B cell (primary cell): ENCODE measurements around the gene TALDO1. TPM values are rescaled to one million over a fixed set of nuclear protein-coding genes. Genes with fewer than 3 reads are reported as not detected.

Source experiments
- ATAC-seq: fragments of 200-7000 bp; cut with Tn5 transposase; one replicate; pipeline ENCODE4 v1.10.0; 2021; ENCODE audit warnings: low read depth, mild to moderate bottlenecking, moderate number of reproducible peaks, moderate library complexity
- CTCF ChIA-PET: fragments of 350-600 bp; sonication (Branson Sonifier 250); formaldehyde crosslinking; loops from one replicate; lab custom pipeline; 2021; ENCODE audit warnings: antibody characterized with exemption, inconsistent platforms; lab: Charles Lee
- POLR2A ChIA-PET: fragments of 350-600 bp; sonication (Branson Sonifier 250); formaldehyde crosslinking; loops from one replicate; lab custom pipeline; 2021; ENCODE audit warnings: antibody characterized with exemption; lab: Charles Lee
- DNase-seq: peaks from one replicate; pipeline ENCODE4 v3.0.0; 2013
- H2AFZ ChIP-seq: 2 replicates; pipeline ENCODE4 v1.6.1; 2012; ENCODE audit warnings: mild to moderate bottlenecking, low read depth, low read length; ENCODE audit not compliant: insufficient read depth, poor library complexity, severe bottlenecking
- H3K27ac ChIP-seq, 2 donors: 1 replicate in 1 of 2; 2 replicates in 1 of 2; pipeline ENCODE4 v1.5.1; 2012 to 2013; ENCODE audit warnings: low read length in 2 of 2, mild to moderate bottlenecking in 2 of 2, moderate library complexity in 1 of 2
- H3K27me3 ChIP-seq, 4 experiments: fragments of 200-600 bp in 1 of 4; sonication (generic) in 1 of 4; replicated peaks in 1 of 4; 1 replicate in 2 of 4; 2 replicates in 2 of 4; pipeline versions ENCODE4 v1.6.1 to v1.7.0; 2013 to 2016; ENCODE audit warnings: low read length in 3 of 4, mild to moderate bottlenecking in 2 of 4, mixed read lengths in 1 of 4, moderate library complexity in 1 of 4; ENCODE audit not compliant: insufficient read depth in 4 of 4, control insufficient read depth in 3 of 4; ENCODE audit errors: control extremely low read depth in 1 of 4
- H3K36me3 ChIP-seq, 2 experiments: replicated peaks in 1 of 2; 1 replicate in 1 of 2; 2 replicates in 1 of 2; pipeline versions ENCODE4 v1.6.1 to v1.7.1; 2013; ENCODE audit warnings: low read length in 1 of 2; ENCODE audit not compliant: insufficient read depth in 2 of 2, control insufficient read depth in 1 of 2; ENCODE audit errors: control extremely low read depth in 1 of 2, extremely low read depth in 1 of 2
- H3K4me1 ChIP-seq, 2 donors: fragments of 200-600 bp in 1 of 2; sonication (generic) in 1 of 2; 1 replicate in 1 of 2; 2 replicates in 1 of 2; pipeline versions ENCODE4 v1.5.1 to v1.6.1; 2013 to 2017; ENCODE audit warnings: low read length in 2 of 2; ENCODE audit not compliant: control insufficient read depth in 2 of 2, insufficient read depth in 2 of 2
- H3K4me2 ChIP-seq: replicated peaks from 2 replicates; pipeline ENCODE3; 2012; ENCODE audit warnings: mild to moderate bottlenecking, low read depth, low read length; ENCODE audit not compliant: poor library complexity, severe bottlenecking
- H3K4me3 ChIP-seq, 5 experiments: fragments of 200-600 bp in 1 of 5; sonication (generic) in 1 of 5; 1 replicate in 3 of 5; 2 replicates in 2 of 5; pipeline versions ENCODE4 v1.5.1 to v1.7.0; 2011 to 2016; ENCODE audit warnings: low read length in 4 of 5, mild to moderate bottlenecking in 4 of 5, low read depth in 2 of 5, control low read depth in 1 of 5, moderate library complexity in 1 of 5; ENCODE audit not compliant: insufficient read depth in 1 of 5; ENCODE audit errors: control extremely low read depth in 1 of 5, extremely low read depth in 1 of 5
- H3K79me2 ChIP-seq: fragments of 200-600 bp; sonication (generic); one replicate; pipeline ENCODE4 v1.6.0; 2016; ENCODE audit warnings: low read length; ENCODE audit not compliant: control insufficient read depth, insufficient read depth
- H3K9ac ChIP-seq: fragments of 200-600 bp; sonication (generic); 2 replicates; pipeline ENCODE4 v1.6.1; 2017; ENCODE audit warnings: mild to moderate bottlenecking, low read length, moderate library complexity
- H3K9me3 ChIP-seq, 3 donors: one replicate each; pipeline versions ENCODE4 v1.6.1 to v1.7.1; 2013; ENCODE audit warnings: low read length in 2 of 3; ENCODE audit not compliant: control insufficient read depth in 2 of 3, insufficient read depth in 1 of 3; ENCODE audit errors: control extremely low read depth in 1 of 3
- H4K20me1 ChIP-seq: 2 replicates; pipeline ENCODE4 v1.6.0; 2012; ENCODE audit warnings: mild to moderate bottlenecking, low read length; ENCODE audit not compliant: insufficient read depth, control insufficient read depth, poor library complexity, severe bottlenecking
- H3K27ac Mint-ChIP-seq: one replicate; pipeline ENCODE4 v1.8.0; 2021; ENCODE audit warnings: mixed read lengths
- H3K27me3 Mint-ChIP-seq: one replicate; pipeline ENCODE4 v1.8.0; 2021; ENCODE audit warnings: mixed read lengths
- H3K4me1 Mint-ChIP-seq: one replicate; pipeline ENCODE4 v1.8.0; 2021; ENCODE audit warnings: mixed read lengths
- H3K4me3 Mint-ChIP-seq: one replicate; pipeline ENCODE4 v1.8.0; 2021; ENCODE audit warnings: mixed read lengths
- H3K9me3 Mint-ChIP-seq: one replicate; pipeline ENCODE4 v1.8.0; 2022; ENCODE audit warnings: mixed read lengths; ENCODE audit not compliant: insufficient read depth
- CTCF ChIP-seq: fragments of 200-600 bp; IDR thresholded peaks from one replicate; pipeline ENCODE4 v1.8.0; 2022; ENCODE audit warnings: antibody characterized with exemption, mild to moderate bottlenecking
- EZH2 ChIP-seq: IDR thresholded peaks from 2 replicates; pipeline ENCODE4 v1.6.1; 2012; ENCODE audit warnings: borderline replicate concordance, low read depth, mild to moderate bottlenecking, moderate library complexity, low read length; ENCODE audit not compliant: insufficient read depth, poor library complexity, severe bottlenecking
- WGBS: methylation state at CpG from one replicate; pipeline ENCODE4 v1.1.5; 2013; ENCODE audit warnings: missing lambda C conversion rate; ENCODE audit not compliant: insufficient coverage; 5-methylcytosine and 5-hydroxymethylcytosine counted together
- intact Hi-C: fragments of 100-400 bp; cut with micrococcal nuclease; formaldehyde crosslinking; loops from one replicate; pipeline ENCODE4 v1.10.0; 2022
- polyA plus RNA-seq: library from polyadenylated mRNA; depleted of rRNA; stranded (reverse); fragments of >200 nt; gene quantifications from 2 replicates; pipeline ENCODE4 v1.2.3, GENCODE V29; 2012
- total RNA-seq, 2 donors: library from RNA; stranded (reverse); fragments of 120-200 nt in 1 of 2; gene quantifications; 1 replicate in 1 of 2; 2 replicates in 1 of 2; pipeline versions ENCODE4 v1.2.3 to v1.2.4, GENCODE V29; 2013 to 2022

The TALDO1 gene
- total and polyA plus RNA-seq, 2 donors (not counting 1 experiment from before 2014, with no cell fraction given), result 82.4 to 116 TPM

- Mint-ChIP-seq H3K9me3 (no peaks in the 10 kb centered on the region), H3K27ac (no peak overlapping the region), H3K4me3 (peak overlapping the region; percentile 3), H3K4me1 (peaks cover 16% of the 10 kb centered on the region), H3K27me3 (no peaks in the 10 kb centered on the region)
- Histone ChIP-seq H3K27me3 (peaks cover 0 to 24% (median 5%) of the 10 kb centered on the region in 4 experiments), H3K9ac (no peak overlapping the region), H3K4me1 (peaks cover 25 to 40% of the 10 kb centered on the region in 2 donors), H2AFZ (no peak overlapping the region), H3K79me2 (peaks cover 33% of the 10 kb centered on the region), H3K4me2 (no peak overlapping the region), H3K27ac (no peak overlapping the region), H3K9me3 (peaks cover 0 to 3% (median 0%) of the 10 kb centered on the region in 3 donors), H4K20me1 (peaks cover 61% of the 10 kb centered on the region), H3K4me3 (no peak overlapping the region), H3K36me3 (peaks cover 0 to 7% of the 10 kb centered on the region in 2 experiments)
- DNase-seq (no peak), ATAC-seq (no peak)
- intact Hi-C loops, result loop anchor here (10.0 kb wide), 1 partner anchor 337 kb away; the partner anchor contains the start of gene PTDSS2
- ChIA-PET POLR2A (interaction anchor here (0.6 kb wide), 1 partner anchor 49 kb away, joined by 5 read pairs; no protein-coding TSS in a partner anchor), CTCF (no interaction called here)
- WGBS, result 98% methylated on average over 41 of the region's 49 CpGs
- TF ChIP-seq EZH2 (no peak), CTCF (no peak)
Measured at GRCh38 chr11:791658-792534, 44.6 kb downstream of the TALDO1 start.

DNA sequence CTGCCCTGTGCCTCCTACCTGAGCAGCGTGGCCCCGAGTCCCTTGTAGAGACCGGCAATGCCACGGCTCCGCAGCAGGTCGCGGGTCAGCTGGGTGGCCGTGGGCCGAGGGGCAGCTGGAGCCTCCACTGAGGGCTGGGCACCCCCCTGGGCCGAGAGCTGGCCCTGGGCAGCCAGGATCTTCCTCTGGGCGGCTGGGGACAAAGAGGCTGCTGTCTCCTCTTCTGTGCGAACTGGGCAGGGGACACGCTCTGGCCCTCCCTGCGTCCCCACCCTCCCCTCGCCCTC lies 45.2 kb downstream of the TALDO1 start:
- Histone ChIP-seq H3K4me1 (peaks cover 27 to 45% of the 10 kb centered on the region in 2 donors), H3K36me3 (peaks cover 0 to 7% of the 10 kb centered on the region in 2 experiments), H3K4me2 (no peak overlapping the region), H3K4me3 (no peak overlapping the region), H3K9me3 (peaks cover 0 to 3% (median 0%) of the 10 kb centered on the region in 3 donors), H4K20me1 (peaks cover 63% of the 10 kb centered on the region), H3K27me3 (peaks cover 0 to 24% (median 5%) of the 10 kb centered on the region in 4 experiments), H2AFZ (no peak overlapping the region), H3K27ac (no peak overlapping the region), H3K79me2 (peaks cover 35% of the 10 kb centered on the region), H3K9ac (no peak overlapping the region)
- WGBS, result 96% methylated on average over 12 of the region's 15 CpGs
- no peaks in the 10 kb centered on the region for H3K9me3 Mint-ChIP-seq
- no peak for DNase-seq
- ChIA-PET CTCF (no interaction called here), POLR2A (interaction anchor here (0.7 kb wide), 1 partner anchor 9 kb away, joined by 3 read pairs; no protein-coding TSS in a partner anchor)
- H3K4me1 Mint-ChIP-seq, result peaks cover 21% of the 10 kb centered on the region
- intact Hi-C loops, result loop anchor here (10.0 kb wide), 1 partner anchor 338 kb away; the partner anchor contains the start of gene PTDSS2
- TF ChIP-seq CTCF, result no peak
- TF ChIP-seq EZH2, result no peak
- no peak for ATAC-seq
- no peak overlapping the region for H3K27ac Mint-ChIP-seq
- no peaks in the 10 kb centered on the region for H3K27me3 Mint-ChIP-seq
- no peak overlapping the region for H3K4me3 Mint-ChIP-seq
